Neural progenitor cell (in vitro differentiated cells): Measurements from ENCODE around the gene SKA2.

Source experiments
- CTCF ChIP-seq: fragments of 200-600 bp; sonication (generic); IDR thresholded peaks from 2 replicates; pipeline ENCODE4 v1.5.1; 2017; ENCODE audit warnings: antibody characterized with exemption, mild to moderate bottlenecking
- EZH2 ChIP-seq: fragments of 200-600 bp; sonication (generic); IDR thresholded peaks from 2 replicates; pipeline ENCODE4 v1.6.1; 2017; ENCODE audit warnings: antibody characterized with exemption, mild to moderate bottlenecking, moderate library complexity
- EZH2phosphoT487 ChIP-seq: fragments of 200-600 bp; sonication (generic); IDR thresholded peaks from 2 replicates; pipeline ENCODE4 v1.6.1; 2017; ENCODE audit warnings: antibody characterized with exemption

GRCh38 chr17:59124665-59125064 lies 30.3 kb downstream of the SKA2 start:
- TF ChIP-seq EZH2 (no peak), CTCF (no peak), EZH2phosphoT487 (no peak)
